IPS-11a (cell line): ENCODE data around the gene POLR1E.
"Not testable (repeated sequence)": the region's sequence is repeated elsewhere in the genome, so short reads cannot be mapped to it uniquely, and the experiment has no call there.

Experiments
- H3K4me3 ChIP-seq: one replicate; pipeline ENCODE4 v1.5.1; 2013; ENCODE audit warnings: low read depth, low read length, control low read depth

POLR1E gene

DNA sequence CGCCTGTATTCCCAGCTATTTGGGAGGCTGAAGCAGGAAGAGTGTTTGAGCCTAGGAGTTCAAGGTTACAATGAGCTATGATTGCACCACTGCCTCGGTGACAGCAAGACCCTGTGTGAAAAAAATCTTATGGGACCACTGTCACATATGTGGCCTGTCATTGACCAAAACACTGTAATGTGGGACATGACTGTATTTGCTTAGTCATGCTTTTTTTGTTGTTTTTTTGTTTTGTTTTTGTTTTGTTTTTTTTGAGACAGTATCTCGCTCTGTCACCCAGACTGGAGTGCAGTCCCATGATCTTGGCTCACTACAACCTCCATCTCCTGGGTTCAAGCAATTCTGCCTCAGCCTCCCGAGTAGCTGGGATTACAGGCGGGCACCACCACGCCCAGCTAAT, 13.5 kb downstream of the POLR1E start:
- no peak overlapping the region for H3K4me3 ChIP-seq

DNA sequence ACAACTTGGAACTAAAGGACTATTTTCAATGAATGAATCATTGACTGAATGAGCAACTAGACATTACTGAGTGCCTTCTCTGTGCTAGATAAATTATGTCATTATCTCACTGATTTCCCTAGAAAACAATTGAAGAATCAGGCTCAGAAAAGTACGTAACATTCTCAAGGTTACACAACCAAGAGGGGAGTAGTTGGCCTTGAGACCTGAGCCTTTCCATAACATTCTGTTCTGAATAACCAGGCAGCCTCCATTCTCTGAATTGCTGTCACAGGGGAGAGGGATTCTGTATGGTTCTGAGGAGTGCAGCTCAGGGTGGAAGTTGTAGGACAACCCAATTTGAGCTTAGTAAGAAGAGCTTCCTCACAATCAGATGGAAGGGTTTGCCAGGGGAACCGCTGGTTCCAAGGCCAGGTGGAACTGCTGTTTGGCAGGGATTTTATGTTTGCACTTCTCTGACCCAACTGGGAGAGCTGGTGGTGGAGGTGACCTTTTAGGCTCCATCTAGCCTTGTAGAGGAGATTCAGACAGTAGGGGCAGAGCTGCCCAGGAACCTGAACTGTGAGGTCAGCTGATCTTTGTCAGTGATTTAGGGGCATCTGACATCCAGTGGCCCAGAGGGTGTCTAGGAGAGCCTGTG, 16.3 kb downstream of the POLR1E start:
- no peak overlapping the region for H3K4me3 ChIP-seq

DNA sequence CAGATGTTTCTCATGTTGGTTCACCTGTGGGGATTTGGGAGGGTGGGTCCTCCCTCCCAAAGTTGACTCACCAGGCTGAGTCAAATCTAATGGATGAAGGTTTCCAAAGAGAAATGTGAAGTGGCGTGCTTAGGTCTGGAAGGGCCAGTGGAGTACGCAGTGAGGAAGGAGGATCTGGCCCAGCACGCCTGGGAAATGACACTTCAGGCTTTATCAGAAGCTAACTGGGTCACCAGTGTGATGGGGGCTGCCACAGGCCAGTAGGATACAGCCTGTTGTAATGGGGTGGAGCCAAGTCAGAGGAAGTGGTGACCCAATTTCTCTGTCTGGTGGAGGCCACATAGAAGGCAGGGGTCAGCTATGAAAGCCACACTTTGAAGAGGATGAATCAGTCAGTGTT, 18.0 kb downstream of the POLR1E start:
- H3K4me3 ChIP-seq: no peak overlapping the region

DNA sequence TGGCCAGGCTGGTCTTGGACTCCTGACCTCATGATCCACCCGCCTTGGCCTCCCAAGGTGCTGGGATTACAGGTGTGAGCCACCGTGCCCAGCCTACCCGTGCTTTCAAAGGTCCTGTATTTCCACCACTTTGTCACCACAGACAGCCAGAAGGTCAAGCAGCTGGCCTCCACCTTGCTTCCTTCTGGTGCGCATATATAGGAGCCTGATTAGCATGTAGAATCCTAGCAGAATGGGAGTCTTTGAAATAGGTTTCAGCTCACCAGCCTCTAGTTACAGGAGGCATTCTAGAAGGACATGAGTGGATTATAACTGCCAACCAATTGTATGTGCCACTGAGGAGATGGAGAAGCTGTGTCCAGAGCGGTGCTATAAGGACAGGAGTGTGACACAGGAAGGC, 18.9 kb downstream of the POLR1E start:
- H3K4me3 ChIP-seq: no peak overlapping the region

DNA sequence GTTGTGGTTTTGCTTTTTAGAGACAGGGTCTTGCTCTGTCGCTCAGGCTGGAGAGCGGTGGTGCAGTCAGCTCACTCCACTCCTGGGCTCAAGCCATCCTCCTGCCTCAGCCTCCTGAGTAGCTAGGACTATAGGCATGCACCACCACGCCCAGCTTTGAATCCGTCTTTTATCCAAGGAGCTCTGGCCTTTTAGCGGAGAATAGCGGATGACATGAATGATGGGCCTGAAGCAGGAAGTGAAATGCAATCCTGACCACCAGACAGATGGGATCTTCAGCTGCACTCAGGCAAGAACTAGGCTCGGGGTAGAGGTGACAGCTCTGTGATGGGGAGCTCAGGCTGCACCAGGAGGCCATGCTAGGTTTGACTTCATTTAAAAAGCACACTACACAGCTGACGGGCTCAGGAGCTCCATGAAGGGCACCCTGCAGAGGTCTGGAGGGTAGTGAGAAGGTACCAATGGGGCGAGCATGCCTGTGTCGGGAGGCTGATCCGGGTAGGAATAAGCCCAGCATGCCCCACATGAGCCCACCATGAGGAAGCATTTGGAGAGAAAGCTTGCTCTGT, 21.9 kb downstream of the POLR1E start:
- H3K4me3 ChIP-seq: no peak overlapping the region

DNA sequence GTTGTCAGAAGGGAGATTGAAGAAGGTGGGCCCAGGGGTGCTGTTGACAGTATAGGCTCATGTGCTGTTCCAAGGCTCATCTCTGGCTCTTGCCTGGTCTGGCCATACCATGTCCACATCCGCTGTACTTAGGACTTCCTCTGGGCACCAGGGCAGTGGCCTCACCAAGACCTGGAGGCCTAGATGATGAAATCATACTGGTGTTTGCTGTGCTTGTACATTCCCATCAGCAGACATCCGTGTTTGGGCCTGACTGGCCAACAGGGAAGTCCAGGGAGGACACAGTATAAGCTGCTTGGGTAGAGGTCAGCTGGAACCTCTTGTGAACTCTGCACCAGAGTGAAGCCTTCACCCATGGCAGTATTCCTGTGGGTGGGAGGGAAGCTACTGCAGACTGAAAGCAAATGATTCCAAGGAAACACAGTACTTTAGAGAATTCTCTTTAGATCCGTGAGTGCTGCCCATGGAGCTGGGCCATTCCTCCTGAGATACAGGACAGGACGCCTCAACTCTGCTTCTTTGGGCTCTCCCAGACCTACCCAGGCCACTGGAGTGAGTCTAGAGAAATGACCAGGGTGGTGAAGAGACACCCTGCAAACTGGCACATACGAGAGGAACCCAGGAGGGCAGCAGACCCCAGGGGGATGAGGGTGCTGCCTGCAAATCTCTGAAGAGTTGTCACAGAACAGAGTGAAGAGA, 22.5 kb downstream of the POLR1E start:
- H3K4me3 ChIP-seq: no peak overlapping the region

DNA sequence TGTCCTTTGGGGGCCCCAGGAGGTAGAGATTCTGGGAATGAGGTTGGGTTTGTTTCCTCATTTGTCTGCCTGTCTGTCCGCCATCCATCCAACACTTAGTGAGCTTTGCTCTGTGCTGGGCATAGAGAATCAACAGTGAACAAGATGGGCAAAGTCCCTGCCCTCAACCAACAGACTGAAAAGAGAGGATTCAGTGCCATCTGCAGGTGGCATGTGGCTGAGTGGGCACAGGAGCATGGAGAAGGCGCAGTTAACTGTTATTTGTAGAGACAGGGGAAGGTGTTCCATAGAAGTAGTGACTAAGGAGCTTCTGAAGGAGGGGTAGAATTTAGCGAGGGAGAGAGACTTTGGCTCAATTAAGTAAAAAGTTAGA, 23.1 kb downstream of the POLR1E start:
- no peak overlapping the region for H3K4me3 ChIP-seq

DNA sequence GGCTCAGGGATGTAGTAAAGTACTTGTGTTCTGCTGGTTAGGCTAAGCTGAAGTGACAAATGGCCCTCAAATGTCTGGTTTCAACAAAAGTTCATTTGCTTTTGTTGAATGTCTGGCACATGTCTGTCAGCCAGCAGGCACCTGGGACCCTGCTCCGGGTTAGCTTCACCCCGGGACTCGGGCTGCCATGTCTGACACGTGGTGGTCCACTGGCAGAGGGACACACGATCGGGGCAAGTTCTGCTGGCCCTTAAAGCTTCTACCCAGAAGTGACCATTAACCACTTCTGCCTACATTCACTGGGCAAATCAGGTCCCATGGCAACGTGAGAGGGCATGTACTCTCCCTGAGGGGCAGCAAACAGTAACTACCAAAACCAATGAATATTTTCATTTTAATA, 23.8 kb downstream of the POLR1E start:
- H3K4me3 ChIP-seq: no peak overlapping the region

DNA sequence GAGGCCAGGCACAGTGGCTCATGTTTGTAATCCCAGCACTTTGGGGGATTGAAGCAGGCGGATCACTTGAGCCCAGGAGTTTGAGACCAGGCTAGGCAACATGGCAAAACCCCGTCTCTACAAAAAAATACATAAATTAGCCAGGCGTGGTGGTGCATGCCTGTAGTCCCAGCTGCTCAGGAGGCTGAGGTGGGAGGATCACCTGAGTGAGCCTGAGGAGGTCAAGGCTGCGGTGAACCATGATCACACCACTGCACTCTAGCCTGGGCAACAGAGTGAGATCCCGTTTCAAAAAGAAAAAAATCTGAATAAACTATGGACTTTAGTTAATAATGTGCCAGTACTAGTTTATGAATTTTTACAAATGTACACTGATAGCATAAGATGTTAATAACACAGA, 24.3 kb downstream of the POLR1E start:
- H3K4me3 ChIP-seq: not testable (repeated sequence)

DNA sequence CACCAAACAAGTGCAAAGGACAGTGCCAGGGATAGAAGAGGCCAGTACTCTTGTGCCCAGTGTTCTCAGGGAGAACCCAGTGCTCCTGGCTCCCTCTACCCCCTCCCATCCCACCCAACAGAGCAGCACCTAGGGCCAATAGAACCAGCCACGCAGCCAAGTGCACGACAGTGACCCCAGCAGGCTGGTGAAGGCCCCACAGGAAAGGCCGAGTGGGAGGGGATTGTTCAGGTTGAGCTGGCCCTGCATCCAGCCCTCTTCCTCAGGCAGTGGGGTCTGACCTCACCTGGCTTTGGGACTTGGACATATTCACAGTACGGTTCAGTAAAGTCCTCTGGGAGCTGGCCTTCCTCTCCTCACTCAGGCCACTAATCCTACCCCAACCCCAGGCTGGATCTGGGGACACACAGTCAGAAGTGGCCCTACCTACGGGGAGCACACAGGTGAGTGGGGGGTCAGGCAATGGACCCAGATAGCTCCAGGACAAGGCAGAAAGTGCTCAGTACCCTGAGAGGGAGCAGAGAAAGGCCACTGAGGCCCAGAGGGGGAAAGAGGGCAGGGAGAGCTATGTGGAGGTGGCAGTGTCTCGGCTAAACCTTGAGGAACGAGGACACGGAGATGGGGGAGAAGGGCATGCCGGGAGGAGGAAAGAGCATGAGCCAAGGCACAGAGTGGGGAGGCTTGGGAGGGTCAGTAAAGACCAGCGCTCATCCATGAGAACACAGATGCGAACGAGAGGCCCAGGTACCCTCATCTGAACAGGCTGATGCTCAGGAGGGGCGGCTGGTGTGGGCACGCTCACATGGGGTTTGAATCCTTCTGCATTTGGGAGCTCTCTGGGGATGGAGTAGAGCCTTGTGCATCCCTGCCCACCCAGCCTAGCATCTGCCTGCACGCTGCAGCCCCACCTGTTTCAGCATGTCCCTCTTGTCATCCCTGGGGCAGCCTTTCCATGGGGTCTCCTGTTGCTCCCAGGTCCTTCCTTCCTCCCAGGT, 25.6 kb downstream of the POLR1E start:
- H3K4me3 ChIP-seq: no peak overlapping the region

DNA sequence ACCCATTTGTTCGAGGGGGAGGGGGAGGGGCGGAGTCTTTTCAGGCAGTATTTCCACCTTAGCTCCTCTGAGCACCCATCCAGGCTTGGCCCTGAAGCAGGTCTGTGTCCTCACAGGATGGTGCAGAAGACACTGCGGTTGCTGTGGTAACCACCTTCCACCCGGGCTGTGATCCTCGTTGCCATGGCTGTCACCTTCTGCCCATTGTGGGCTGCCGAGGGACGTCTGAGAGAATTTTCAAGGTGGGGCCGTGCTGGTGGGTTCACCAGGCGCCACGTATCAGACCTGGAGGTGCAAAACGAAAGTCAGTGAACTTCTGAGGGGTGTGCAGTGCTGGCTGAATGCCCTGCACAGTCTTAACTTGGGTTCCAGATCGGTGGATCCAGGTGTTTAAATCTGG, 26.7 kb downstream of the POLR1E start:
- no peak overlapping the region for H3K4me3 ChIP-seq

DNA sequence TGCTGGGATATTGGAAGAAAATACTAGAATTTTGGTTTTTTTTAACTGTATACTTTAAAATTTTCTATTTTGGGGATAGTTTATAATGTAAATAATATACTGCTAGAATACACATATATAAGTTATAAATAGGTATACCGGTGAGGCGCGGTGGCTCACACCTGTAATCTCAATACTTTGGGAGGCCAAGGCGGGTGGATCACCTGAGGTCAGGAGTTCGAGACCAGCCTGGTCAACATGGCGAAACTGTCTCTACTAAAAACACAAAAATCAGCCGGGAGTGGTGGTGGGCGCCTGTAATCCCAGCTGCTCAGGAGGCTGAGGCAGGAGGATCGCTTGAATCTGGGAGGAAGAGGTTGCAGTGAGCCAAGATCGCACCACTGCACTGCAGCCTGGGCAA, 28.7 kb downstream of the POLR1E start:
- H3K4me3 ChIP-seq: not testable (repeated sequence)

DNA sequence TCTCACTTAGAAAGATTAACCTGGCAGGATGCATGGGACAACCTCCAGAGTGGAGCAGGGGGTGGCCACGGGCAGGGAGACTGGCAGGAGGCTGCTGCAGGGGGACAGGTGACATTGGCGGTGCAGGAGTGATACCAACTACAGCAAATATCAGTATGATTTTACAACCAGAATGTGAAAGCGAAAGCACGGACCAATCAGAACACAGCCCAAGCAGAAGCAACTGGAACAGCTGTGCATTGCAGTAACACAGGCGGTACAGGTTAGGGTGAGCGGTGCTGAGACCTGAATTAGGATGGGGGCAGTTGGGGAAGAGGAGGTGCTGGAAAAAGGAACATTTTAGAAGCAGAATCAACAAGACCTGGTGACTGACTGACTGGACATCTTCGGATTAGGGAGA, 29.3 kb downstream of the POLR1E start:
- H3K4me3 ChIP-seq: no peak overlapping the region

DNA sequence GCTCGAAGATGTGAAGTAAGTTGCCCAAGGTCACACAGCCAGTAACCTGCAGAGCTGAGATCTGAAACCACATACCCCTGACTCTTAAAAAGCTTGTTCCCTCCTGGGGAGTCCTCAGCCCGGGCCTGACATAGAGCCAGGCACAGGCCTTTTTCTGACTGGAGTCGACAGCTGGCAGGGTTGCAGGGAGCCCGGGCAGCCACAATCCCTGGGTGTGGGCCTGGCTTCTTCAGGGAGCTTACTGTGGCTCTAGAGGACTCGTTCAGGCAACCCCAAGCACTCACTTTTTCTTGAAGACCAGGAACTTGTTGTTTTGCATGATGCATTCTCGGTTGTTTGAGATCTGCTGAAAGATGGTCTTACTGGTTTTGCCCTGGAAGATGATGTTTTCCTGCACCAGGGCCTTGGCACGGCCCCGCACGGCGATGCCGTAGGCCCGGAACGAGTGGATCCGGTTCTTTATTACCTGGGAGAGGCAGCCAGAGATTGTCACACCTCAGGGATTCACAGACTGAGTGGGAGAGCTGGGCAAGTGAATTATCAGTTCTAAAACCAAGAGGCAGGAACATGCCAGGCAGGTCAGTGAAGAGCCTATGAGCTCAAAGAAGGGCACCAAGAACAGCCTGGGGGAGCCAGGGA, 30.0 kb downstream of the POLR1E start:
- H3K4me3 ChIP-seq: no peak overlapping the region

DNA sequence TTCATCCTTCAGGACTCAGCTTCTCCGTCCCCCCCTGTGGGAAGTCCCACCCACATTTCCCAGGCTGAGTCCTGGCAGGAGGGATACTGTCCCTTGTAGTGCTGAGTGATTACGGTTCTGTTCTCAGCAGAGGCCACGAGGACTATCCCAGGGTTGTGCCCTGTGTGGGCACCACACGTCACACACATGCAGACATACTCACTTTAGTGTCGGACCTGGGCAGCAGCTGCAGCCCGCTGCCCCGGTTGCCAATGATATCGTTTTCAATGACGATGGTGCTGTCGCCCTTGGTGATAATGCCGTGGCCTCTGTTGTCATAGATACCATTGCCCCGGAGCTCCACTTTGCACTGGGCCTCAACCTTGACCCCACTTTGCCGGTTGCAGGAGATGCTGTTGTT, 32.2 kb downstream of the POLR1E start:
- no peak overlapping the region for H3K4me3 ChIP-seq

DNA sequence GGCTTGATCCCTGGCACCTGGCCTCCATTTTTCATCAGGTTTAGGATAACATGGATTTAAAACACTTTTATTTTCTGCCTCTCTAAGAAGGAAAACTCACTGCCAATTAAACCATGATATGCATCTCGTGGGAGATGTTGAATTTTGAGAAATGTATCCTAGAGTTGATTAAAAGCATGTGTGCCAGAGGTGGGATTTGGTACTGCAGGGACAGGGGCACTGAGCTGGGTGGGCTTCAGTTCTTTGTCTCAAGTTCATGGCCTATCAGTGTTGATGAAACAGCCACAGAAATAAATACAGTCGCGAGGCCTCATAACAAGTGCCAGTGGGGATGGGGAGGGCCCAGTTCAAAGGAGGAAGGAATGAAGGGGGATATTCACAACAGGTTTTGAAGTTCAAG, 34.9 kb downstream of the POLR1E start:
- no peak overlapping the region for H3K4me3 ChIP-seq

DNA sequence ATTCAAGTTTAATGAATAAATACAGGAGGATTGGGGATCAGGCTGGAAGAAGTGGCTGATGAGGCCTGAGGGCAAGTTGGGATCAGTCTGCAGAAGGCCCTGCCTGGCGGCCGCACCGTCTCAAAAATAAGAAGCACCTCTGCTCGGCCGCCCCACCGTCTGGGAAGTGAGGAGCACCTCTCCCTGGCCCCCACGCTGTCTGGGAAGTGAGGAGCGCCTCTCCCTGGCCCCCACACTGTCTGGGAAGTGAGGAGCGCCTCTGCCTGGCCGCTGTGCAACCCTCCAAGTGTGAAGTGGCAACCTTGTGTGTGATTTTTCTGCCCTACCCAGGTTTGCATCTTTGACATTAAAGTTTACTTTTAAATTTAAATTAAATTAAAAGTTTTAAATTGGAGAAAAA, 35.4 kb downstream of the POLR1E start:
- no peak overlapping the region for H3K4me3 ChIP-seq

DNA sequence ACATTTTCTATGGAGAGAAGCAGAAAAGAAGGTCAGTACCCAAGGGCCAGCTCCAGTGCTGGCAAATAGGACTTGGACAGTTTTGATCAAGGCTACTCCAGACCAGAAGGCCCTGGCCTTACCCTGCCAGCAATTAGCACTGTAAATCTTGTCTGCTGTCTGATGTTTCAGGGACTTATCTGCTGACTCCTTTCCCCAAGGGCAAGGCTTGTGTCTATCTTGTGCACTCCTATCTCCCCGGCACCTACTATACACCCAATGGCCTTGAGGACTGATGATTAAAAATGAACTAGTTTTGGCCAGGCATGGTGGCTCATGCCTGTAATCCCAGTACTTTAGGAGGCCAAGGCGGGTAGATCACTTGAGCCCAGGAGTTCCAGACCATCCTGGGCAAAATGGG, 37.2 kb downstream of the POLR1E start:
- H3K4me3 ChIP-seq: no peak overlapping the region

DNA sequence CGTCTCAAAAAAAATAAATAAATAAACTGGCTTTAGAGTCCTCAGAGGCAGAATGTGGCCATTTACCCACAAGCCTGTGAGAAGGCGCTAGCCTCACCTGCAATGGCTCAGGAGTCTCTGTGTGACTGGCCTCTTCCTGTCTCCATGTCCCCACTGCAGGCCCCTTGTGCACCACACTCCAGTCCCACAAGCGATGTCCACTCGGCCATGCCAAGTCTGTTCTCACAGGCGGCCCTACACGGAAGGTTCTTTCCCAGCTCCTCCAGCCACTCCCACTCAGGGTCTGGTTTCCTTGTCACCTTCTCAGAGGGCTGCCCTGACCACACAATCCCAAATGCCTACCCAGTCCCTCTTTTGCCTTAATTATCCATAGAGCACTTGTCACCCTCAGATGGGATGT, 38.2 kb downstream of the POLR1E start:
- H3K4me3 ChIP-seq: no peak overlapping the region

DNA sequence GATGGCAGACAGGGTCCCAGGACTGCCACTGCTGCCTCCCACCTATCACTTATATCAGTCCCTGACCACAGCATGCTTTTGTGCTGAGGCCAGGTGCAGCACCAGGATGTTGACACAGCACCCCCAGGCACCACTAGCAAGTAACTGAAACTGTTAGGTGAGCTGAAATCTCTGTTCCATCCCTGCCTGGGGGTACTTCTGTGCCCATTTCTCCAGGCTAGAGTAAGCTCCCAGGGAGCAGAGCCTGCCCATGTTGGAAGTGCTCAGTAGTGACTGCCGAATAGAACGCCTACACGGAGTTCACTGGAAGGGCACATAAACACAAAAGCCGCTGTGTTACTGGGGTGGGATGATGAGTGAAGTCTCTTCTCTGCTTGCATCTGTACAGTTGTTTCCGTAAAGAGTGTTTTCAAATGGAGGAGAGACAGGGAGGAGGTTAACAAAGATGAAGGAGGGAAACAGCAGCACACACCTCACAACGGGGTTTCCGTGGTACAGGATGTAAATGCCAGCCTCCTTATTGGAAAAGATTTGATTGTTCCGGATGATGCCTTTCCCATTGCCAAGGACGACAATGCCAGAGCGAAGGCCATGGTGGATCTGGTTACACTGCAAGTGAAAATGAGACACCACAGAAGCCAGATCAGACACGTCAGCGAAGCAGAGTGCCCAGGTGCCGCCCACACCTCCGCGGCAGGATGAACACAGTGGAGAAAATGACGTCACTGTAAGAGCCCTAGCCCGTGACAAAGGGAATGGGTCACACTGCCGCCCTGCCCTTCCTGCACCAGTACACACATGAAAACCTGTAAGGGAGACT, 43.1 kb downstream of the POLR1E start:
- H3K4me3 ChIP-seq: no peak overlapping the region
